Measurements from ENCODE around the gene TJP3.

TJP3 gene

DNA sequence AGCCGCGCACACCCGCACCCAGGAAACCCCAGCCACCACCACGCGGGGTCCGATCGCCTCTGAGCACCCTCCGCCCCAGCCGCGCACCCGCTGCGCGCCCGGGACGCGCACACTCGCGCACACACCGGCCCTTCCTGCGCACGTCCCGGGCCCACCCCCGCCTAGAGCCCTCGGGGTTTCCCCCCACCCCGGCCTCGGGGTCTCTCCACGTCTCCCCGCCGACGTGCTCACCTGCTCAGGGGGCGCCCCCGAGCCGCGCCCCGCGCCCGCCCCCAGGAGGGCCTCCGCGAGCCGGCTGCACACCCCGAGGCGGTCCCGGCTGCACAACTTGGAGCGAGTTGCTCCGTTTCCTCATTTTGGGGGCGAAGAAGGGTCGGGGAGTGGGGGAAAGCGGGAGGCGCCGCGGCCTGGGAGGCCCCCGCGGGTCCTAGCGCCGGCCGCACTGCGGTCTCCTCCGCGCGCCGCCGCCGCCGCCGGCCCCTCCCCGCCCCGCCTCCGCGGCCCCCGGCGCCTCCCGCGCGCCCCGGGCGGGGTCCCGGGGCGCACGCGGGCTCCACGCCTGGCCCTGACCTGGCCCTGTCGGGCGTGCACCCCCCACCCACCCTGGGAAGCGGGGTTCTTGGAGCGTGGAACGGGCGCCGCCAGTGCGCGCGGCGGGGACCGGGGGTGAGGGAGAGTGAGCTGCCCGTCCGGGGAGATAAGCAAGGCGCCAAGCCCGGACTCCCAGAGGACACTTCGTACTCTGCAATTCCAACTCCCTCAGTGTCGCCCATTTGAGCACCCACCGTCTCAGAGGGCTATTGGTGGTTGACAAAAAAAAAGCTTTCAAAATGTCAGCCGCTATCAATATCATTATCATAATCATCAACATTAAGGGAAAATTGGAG is 78.0 kb downstream of the TJP3 start, which contains the start of gene MATK:
Gene MATK, minus strand, starts transcription at position 444 of the 887 bp plus-strand sequence. CDS start 1,246 bp downstream, outside the sequence.
- no peak for DNase-seq (ENCODE audit: low spot score)
- H2AFZ ChIP-seq (ENCODE audit: low read length): peak within 1 kb of the TSS; percentile 94
- H3K4me2 ChIP-seq (ENCODE audit: insufficient read depth, low read length, poor library complexity, severe bottlenecking): peak within 1 kb of the TSS; percentile 86
- peaks cover 8 to 59% (median 34%) of the 10 kb centered on the region in 3 experiments for H3K27me3 ChIP-seq (ENCODE audit: control insufficient read depth in 3 of 3, insufficient read depth in 3 of 3, low read depth in 1 of 3, low read length in 3 of 3)
- WGBS, 2 donors (ENCODE audit: extremely low coverage in 2 of 2, insufficient read length in 2 of 2, insufficient replicate concordance in 1 of 2): no CpG with 5 or more reads among the region's 101 CpGs
- H3K14ac ChIP-seq (ENCODE audit: low read length): no peak within 1 kb of the TSS
- no peak within 1 kb of the TSS for H2BK120ac ChIP-seq (ENCODE audit: low read depth, low read length)
- H3K23ac ChIP-seq (ENCODE audit: low read depth, low read length, poor library complexity): peak within 1 kb of the TSS; percentile 82
- H3K36me3 ChIP-seq (replicated peaks in 1 of 2; ENCODE audit: control insufficient read depth in 2 of 2, insufficient read depth in 2 of 2, low read length in 2 of 2): no peaks in the 10 kb centered on the region
- H2BK12ac ChIP-seq (ENCODE audit: low read length): peak within 1 kb of the TSS; percentile 18
- H4K8ac ChIP-seq (ENCODE audit: low read depth, low read length): no peak within 1 kb of the TSS
- no peak within 1 kb of the TSS for H4K91ac ChIP-seq (ENCODE audit: low read depth, low read length, poor library complexity)
- peaks cover 19 to 21% of the 10 kb centered on the region in 2 donors for H3K9me3 ChIP-seq (replicated peaks in 1 of 2; ENCODE audit: control insufficient read depth in 2 of 2, insufficient read depth in 1 of 2, low read depth in 1 of 2, low read length in 2 of 2)
- H2BK5ac ChIP-seq (ENCODE audit: low read length): peak within 1 kb of the TSS; percentile 72
- H3K4me1 ChIP-seq (ENCODE audit: control insufficient read depth in 2 of 2, insufficient read depth in 1 of 2, low read depth in 1 of 2, low read length in 2 of 2): peaks cover 2 to 6% of the 10 kb centered on the region in 2 donors
- peak within 1 kb of the TSS; percentile 32 to 76 for H3K4me3 ChIP-seq (ENCODE audit: low read length in 2 of 2)
- H3K18ac ChIP-seq (ENCODE audit: low read length): peak within 1 kb of the TSS; percentile 97
- no peak within 1 kb of the TSS for H3K27ac ChIP-seq (replicated peaks; ENCODE audit: low read length)
- peak within 1 kb of the TSS; percentile 80 for H3K9ac ChIP-seq (ENCODE audit: low read depth, low read length, poor library complexity)
- no peak within 1 kb of the TSS for H3K4ac ChIP-seq (ENCODE audit: low read length)
- peak within 1 kb of the TSS; percentile 84 for H2AK5ac ChIP-seq (ENCODE audit: low read depth, low read length)
- H2BK15ac ChIP-seq (ENCODE audit: low read length): peak within 1 kb of the TSS; percentile 96
- H3K79me1 ChIP-seq (ENCODE audit: low read depth, low read length): no peaks in the 10 kb centered on the region

DNA sequence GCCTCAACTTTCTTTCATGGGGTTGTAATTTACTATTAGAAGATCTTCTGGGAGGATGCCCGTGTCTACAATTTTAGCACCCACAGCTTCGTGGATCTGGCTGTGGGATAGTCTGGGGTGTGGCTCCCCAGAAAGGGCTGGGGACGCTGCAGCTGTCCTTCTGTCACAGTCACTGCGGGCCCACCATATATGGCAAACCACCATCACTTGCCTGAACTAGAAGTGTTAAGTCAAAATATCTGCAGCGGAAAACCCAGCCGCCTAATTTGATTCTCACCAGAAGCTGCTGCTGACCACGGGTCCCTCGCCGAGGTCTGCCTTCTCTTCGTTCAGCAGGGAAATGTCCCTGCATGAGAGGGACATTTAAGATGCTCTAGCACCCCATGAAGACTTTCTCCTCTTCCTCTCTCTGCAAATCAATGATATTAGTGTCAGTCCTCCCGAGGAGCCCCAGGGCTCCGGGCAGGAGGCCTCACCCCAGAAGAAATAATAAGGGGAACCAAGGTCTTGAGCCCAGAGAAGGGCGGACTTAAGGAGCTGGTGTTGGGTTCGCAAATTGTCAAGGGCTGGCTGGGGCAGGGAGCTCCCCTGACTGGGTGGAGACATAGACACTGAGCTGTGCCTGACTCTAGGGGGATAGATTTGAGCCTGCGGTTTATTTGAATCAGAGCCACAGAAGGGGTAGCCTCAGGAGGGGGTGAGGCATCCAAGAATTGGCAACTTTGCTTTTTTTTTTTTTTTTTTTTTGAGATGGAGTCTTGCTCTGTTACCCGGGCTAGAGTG is 81.0 kb downstream of the TJP3 start:
- Histone ChIP-seq H3K9ac (ENCODE audit: low read depth, low read length, poor library complexity) (no peak overlapping the region), H3K4me1 (ENCODE audit: control insufficient read depth in 2 of 2, insufficient read depth in 1 of 2, low read depth in 1 of 2, low read length in 2 of 2) (peaks cover 2 to 6% of the 10 kb centered on the region in 2 donors), H3K4me2 (ENCODE audit: insufficient read depth, low read length, poor library complexity, severe bottlenecking) (no peak overlapping the region), H2BK12ac (ENCODE audit: low read length) (no peak overlapping the region), H3K14ac (ENCODE audit: low read length) (no peak overlapping the region), H2AFZ (ENCODE audit: low read length) (no peak overlapping the region), H4K91ac (ENCODE audit: low read depth, low read length, poor library complexity) (no peak overlapping the region), H3K79me1 (ENCODE audit: low read depth, low read length) (no peaks in the 10 kb centered on the region), H2AK5ac (ENCODE audit: low read depth, low read length) (no peak overlapping the region), H3K9me3 (replicated peaks in 1 of 2; ENCODE audit: control insufficient read depth in 2 of 2, insufficient read depth in 1 of 2, low read depth in 1 of 2, low read length in 2 of 2) (peaks cover 2 to 5% of the 10 kb centered on the region in 2 donors), H3K36me3 (replicated peaks in 1 of 2; ENCODE audit: control insufficient read depth in 2 of 2, insufficient read depth in 2 of 2, low read length in 2 of 2) (no peaks in the 10 kb centered on the region), H2BK120ac (ENCODE audit: low read depth, low read length) (no peak overlapping the region), H2BK5ac (ENCODE audit: low read length) (no peak overlapping the region), H3K4ac (ENCODE audit: low read length) (no peak overlapping the region), H3K27me3 (ENCODE audit: control insufficient read depth in 3 of 3, insufficient read depth in 3 of 3, low read depth in 1 of 3, low read length in 3 of 3) (peaks cover 8 to 50% (median 26%) of the 10 kb centered on the region in 3 experiments), H3K23ac (ENCODE audit: low read depth, low read length, poor library complexity) (no peak overlapping the region), H3K4me3 (ENCODE audit: low read length in 2 of 2) (no peak overlapping the region), H2BK15ac (ENCODE audit: low read length) (no peak overlapping the region), H3K27ac (replicated peaks; ENCODE audit: low read length) (no peak overlapping the region), H4K8ac (ENCODE audit: low read depth, low read length) (no peak overlapping the region), H3K18ac (ENCODE audit: low read length) (no peak overlapping the region)
- DNase-seq (ENCODE audit: low spot score): no peak
- WGBS, 2 donors (ENCODE audit: extremely low coverage in 2 of 2, insufficient read length in 2 of 2, insufficient replicate concordance in 1 of 2): no CpG with 5 or more reads among the region's 16 CpGs

- no peak overlapping the region for H3K18ac ChIP-seq (ENCODE audit: low read length)
- no peak overlapping the region for H3K27ac ChIP-seq (replicated peaks; ENCODE audit: low read length)
- WGBS, 2 donors (ENCODE audit: extremely low coverage in 2 of 2, insufficient read length in 2 of 2, insufficient replicate concordance in 1 of 2): no CpG with 5 or more reads among the region's 6 CpGs
- H3K4ac ChIP-seq (ENCODE audit: low read length): no peak overlapping the region
- H3K27me3 ChIP-seq (ENCODE audit: control insufficient read depth in 3 of 3, insufficient read depth in 3 of 3, low read depth in 1 of 3, low read length in 3 of 3): peaks cover 8 to 40% (median 15%) of the 10 kb centered on the region in 3 experiments
- no peak overlapping the region for H4K8ac ChIP-seq (ENCODE audit: low read depth, low read length)
- DNase-seq (ENCODE audit: low spot score): no peak
- no peak overlapping the region for H2BK12ac ChIP-seq (ENCODE audit: low read length)
- H3K9me3 ChIP-seq (replicated peaks in 1 of 2; ENCODE audit: control insufficient read depth in 2 of 2, insufficient read depth in 1 of 2, low read depth in 1 of 2, low read length in 2 of 2): peaks cover 2 to 5% of the 10 kb centered on the region in 2 donors
- H3K79me1 ChIP-seq (ENCODE audit: low read depth, low read length): no peaks in the 10 kb centered on the region
- H2BK120ac ChIP-seq (ENCODE audit: low read depth, low read length): no peak overlapping the region
- no peaks in the 10 kb centered on the region for H3K36me3 ChIP-seq (replicated peaks in 1 of 2; ENCODE audit: control insufficient read depth in 2 of 2, insufficient read depth in 2 of 2, low read length in 2 of 2)
- no peak overlapping the region for H3K9ac ChIP-seq (ENCODE audit: low read depth, low read length, poor library complexity)
- H2BK15ac ChIP-seq (ENCODE audit: low read length): peak overlapping the region; percentile 46
- no peak overlapping the region for H3K4me3 ChIP-seq (ENCODE audit: low read length in 2 of 2)
- H3K4me2 ChIP-seq (ENCODE audit: insufficient read depth, low read length, poor library complexity, severe bottlenecking): no peak overlapping the region
- H2AK5ac ChIP-seq (ENCODE audit: low read depth, low read length): peak overlapping the region; percentile 15
- H3K14ac ChIP-seq (ENCODE audit: low read length): no peak overlapping the region
- H2BK5ac ChIP-seq (ENCODE audit: low read length): no peak overlapping the region
- H4K91ac ChIP-seq (ENCODE audit: low read depth, low read length, poor library complexity): no peak overlapping the region
- H3K4me1 ChIP-seq (ENCODE audit: control insufficient read depth in 2 of 2, insufficient read depth in 1 of 2, low read depth in 1 of 2, low read length in 2 of 2): peaks cover 2 to 6% of the 10 kb centered on the region in 2 donors
- no peak overlapping the region for H2AFZ ChIP-seq (ENCODE audit: low read length)
- H3K23ac ChIP-seq (ENCODE audit: low read depth, low read length, poor library complexity): no peak overlapping the region
Observed at GRCh38 chr19:3790209-3790734, 82.1 kb downstream of the TJP3 start.
